NCI-H146 treated with DMSO at 0.1 percent for 48 hours (cell line): ENCODE results near the gene SCAMP5.

ENCODE experiments used
- DNase-seq: peaks from one replicate; lab custom pipeline; 2025; ENCODE audit not compliant: unreplicated experiment; lab: John Stamatoyannopoulos, UW

Gene SCAMP5

GRCh38 chr15:75044258-75044878, 49.0 kb downstream of the SCAMP5 start:
- no peak for DNase-seq

- DNase-seq = no peak
Measured at GRCh38 chr15:75045332-75046015, 50.1 kb downstream of the SCAMP5 start.

GRCh38 chr15:75048394-75048793, 53.0 kb downstream of the SCAMP5 start:
- no peak for DNase-seq

GRCh38 chr15:75049392-75049791, 54.0 kb downstream of the SCAMP5 start:
- no peak for DNase-seq

GRCh38 chr15:75050283-75050682, 54.9 kb downstream of the SCAMP5 start:
- DNase-seq = no peak

DNA sequence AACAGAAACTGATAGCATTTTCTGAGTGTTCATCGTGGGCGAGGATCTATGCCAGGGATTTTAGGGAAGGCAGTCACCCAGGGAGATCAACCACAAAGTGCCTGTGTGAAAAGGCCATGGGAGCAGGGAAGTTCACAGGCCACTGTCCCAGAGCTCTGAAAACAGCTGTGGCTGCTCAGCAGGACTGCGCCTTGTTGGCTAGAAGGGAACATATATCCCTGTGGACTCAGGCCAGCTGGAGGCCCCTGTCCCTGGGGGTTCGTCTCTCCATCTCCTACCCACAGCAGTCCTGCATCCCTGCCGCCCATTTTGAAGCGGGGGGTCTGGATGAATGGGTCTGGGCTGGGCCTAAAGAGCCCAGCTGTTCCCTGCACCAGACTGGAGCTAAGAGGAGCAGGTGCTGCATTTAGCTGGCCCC, 55.8 kb downstream of the SCAMP5 start:
- no peak for DNase-seq

- no peak for DNase-seq
Measured at GRCh38 chr15:75051711-75052110, 56.3 kb downstream of the SCAMP5 start.

- no peak for DNase-seq
Measured at GRCh38 chr15:75052972-75053747, 57.8 kb downstream of the SCAMP5 start.

- DNase-seq = no peak
Measured at GRCh38 chr15:75053748-75054125, 58.4 kb downstream of the SCAMP5 start.

- no peak for DNase-seq
Measured at GRCh38 chr15:75054172-75054897, 59.0 kb downstream of the SCAMP5 start.

GRCh38 chr15:75056036-75056435, 60.7 kb downstream of the SCAMP5 start:
- DNase-seq = no peak

DNA sequence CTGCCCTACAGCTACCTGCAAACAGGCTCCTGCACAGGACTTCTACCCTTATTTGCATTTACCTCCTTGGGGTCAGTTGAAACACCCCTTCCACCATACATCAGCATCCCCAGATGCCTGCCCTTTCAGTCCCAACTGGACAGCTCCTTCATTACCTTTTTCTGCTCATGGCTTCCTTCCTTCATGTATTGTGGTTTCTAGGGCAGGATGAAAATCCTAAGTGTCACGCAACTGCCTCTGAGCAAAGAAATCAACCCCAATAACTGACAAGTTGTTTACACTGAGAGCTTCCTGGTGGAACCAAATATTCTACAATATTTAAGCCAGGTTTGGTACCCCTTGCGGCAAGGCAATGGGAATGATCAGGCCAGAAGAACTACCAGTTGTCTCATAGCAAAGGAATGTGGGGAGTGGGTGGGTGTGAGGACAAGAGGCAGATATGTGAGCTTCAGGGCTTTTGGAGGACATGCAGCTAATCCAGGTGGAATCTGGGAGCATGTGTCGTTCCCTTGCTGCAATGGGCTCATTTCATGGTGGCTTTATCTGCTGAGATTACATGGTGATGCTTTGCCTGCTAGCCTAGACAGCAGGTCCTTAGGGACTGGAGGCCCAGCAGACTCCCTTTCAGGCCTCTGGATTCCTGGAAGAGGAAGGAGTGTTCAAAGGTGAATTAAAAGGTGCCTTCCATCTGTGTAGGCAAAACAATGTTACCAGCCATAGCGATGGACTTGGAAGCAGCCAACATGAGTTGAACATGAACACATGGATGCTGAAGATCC, 63.0 kb downstream of the SCAMP5 start:
- no peak for DNase-seq

DNA sequence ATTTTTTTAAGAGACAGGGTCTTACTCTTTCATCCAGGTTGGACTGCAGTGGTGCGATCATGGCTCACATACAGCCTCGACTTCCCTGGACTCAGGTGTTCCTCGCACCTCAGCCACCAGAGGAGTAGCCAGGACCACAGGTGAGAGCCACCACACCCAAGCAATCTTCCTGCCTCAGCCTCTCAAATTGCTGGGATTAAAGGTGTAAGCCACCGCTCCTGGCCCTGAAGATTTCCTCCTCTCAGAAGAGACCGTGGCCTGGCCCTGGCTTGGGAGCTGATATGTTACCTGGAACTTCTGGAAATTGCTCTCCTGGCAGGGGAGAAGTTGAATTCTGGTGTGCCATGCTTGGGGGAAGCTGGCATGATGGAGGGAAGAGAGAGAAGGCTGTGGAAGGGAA, 64.2 kb downstream of the SCAMP5 start:
- no peak for DNase-seq

DNA sequence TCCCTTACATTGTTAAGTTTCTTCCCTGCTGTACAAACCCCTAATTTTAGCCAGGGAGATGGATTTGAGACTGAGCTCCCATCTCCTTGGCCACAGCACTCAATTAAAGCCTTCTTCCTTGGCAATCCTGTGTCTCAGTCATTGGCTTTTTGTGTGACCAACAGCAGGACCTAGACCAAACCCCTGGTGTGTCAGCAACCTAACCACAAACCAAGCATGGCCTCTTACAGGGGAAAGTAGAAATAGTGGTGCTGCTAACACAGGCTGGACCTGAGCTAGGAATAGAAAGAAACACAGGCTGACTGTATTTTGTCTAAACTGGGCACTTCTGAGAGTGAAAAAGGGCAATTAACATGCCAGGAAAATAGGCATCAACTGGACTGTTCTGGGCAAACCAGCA, 65.9 kb downstream of the SCAMP5 start:
- DNase-seq = no peak

- DNase-seq = no peak
Measured at GRCh38 chr15:75062706-75063105, 67.3 kb downstream of the SCAMP5 start.

- no peak for DNase-seq
Measured at GRCh38 chr15:75063338-75063737, 68.0 kb downstream of the SCAMP5 start.

DNA sequence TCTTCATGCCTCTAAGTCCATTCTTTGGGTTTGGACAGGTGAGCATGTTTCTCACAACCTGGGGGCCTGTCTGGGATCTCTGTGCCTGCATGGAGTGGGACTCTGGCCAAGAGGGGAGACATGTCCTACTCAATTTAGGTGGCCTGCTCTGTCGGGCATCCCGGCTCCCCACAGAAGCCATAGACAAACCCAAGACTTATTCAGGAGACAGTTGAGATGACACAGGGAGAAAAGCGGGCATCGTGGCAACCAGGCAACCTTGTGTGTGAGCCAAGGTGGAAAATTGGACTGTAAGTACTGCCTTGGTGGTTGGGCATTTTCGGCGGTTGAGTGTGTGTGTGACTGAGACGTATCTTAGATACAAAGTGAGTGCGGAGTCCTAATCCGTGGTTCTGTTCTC, 68.5 kb downstream of the SCAMP5 start:
- DNase-seq = no peak

DNA sequence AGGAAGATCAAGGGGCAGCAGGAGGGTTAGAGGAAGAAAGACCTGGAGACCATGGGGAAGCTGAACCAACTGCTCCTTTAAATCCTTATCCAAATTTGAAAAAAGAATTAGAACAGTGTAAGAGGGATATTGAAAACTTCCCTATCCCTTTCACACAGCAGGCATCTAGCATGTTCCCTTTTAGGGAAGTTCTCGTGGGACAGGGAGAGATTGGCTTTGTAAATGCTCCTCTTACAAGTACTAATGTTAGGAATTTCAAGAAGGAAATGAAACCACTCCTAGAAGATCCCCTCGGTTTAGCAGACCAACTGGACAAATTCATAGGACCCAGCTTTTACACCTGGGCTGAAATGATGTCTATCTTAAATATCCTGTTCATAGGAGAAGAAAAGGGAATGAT, 69.5 kb downstream of the SCAMP5 start:
- DNase-seq = no peak

DNA sequence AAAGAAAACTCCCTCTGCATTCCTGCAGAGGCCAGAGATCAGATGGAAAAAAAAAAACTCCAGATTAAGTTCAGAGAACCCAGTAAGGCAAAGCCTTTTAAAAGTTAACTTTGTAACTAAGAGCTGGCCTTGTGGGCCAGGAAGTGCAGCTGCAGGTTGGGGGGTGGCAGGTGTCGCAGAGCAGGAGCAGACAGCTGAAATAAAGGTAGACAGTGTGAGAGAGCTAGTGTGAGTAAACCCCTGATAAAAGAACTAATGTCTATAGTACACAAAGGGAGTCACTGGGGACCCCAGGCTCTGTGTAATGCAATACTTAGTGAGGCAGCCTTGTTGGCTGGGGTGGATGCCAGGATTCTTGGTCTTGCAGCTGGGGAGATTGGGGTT, 70.1 kb downstream of the SCAMP5 start:
- DNase-seq = peak; percentile 28

- DNase-seq = no peak
Measured at GRCh38 chr15:75065851-75066509, 70.6 kb downstream of the SCAMP5 start.
